Gastrocnemius medialis (tissue), 4 donors: ENCODE measurements around the gene RFTN1.

ENCODE experiments used
- CTCF ChIP-seq, 5 experiments: fragments of 450-650 bp in 3 of 5; fragments of 200-600 bp in 2 of 5; sonication (generic) in 2 of 5; IDR thresholded peaks in 4 of 5; conservative IDR thresholded peaks in 1 of 5; 1 replicate in 4 of 5; 2 replicates in 1 of 5; pipeline ENCODE4 v1.5.1; 2016 to 2019; ENCODE audit warnings: antibody characterized with exemption in 5 of 5, mild to moderate bottlenecking in 3 of 5, moderate library complexity in 3 of 5
- POLR2A ChIP-seq, 2 donors: fragments of 450-650 bp; IDR thresholded peaks; one replicate each; pipeline ENCODE4 v1.6.1; 2017; ENCODE audit warnings: antibody characterized with exemption in 2 of 2, mild to moderate bottlenecking in 2 of 2, moderate library complexity in 2 of 2

GRCh38 chr3:16383864-16384263 is 129.6 kb downstream of the RFTN1 start:
- no peak for TF ChIP-seq CTCF (IDR thresholded peaks at IDR 0.05 in 4 of 5, conservative IDR thresholded peaks at IDR 0.05 in 1 of 5)
- no peak for TF ChIP-seq POLR2A (IDR thresholded peaks at IDR 0.05)
